HG02970 (cell line): ENCODE results near the gene SALL1.

Experiments
- ATAC-seq: cut with Tn5 transposase; IDR thresholded peaks from one replicate; pipeline ENCODE4 v1.9.1; 2021; ENCODE audit warnings: mild to moderate bottlenecking, moderate library complexity, moderate number of reproducible peaks; ENCODE audit not compliant: unreplicated experiment, low FRiP score

Gene SALL1

GRCh38 chr16:51150888-51151320 lies at the start of gene SALL1:
TSS of gene SALL1 (minus strand) at chr16:51151270. CDS start at chr16:51151241, 29 bp downstream.
- ATAC-seq: no peak

GRCh38 chr16:51200793-51201192 lies 49.7 kb upstream of the SALL1 start:
- no peak for ATAC-seq

GRCh38 chr16:51197953-51198748 lies 47.1 kb upstream of the SALL1 start:
- no peak for ATAC-seq

GRCh38 chr16:51193879-51194278 lies 42.8 kb upstream of the SALL1 start:
- no peak for ATAC-seq

GRCh38 chr16:51184702-51185433 lies 33.8 kb upstream of the SALL1 start:
- ATAC-seq: no peak

GRCh38 chr16:51181503-51181811 lies 30.4 kb upstream of the SALL1 start:
- no peak for ATAC-seq

GRCh38 chr16:51180719-51181502 lies 29.8 kb upstream of the SALL1 start:
- no peak for ATAC-seq

GRCh38 chr16:51175081-51175480 lies 24.0 kb upstream of the SALL1 start:
- no peak for ATAC-seq

- ATAC-seq: no peak
These were observed 21.3 kb upstream of the SALL1 start for GRCh38 chr16:51172368-51172767.

- ATAC-seq: no peak
These were observed 17.7 kb upstream of the SALL1 start for GRCh38 chr16:51168755-51169154.

GRCh38 chr16:51167170-51167895 lies 16.3 kb upstream of the SALL1 start:
- no peak for ATAC-seq

- ATAC-seq: no peak
These were observed 15.5 kb upstream of the SALL1 start for GRCh38 chr16:51166541-51166940.

GRCh38 chr16:51166091-51166490 lies 15.0 kb upstream of the SALL1 start:
- ATAC-seq: no peak

GRCh38 chr16:51165043-51165442 lies 14.0 kb upstream of the SALL1 start:
- ATAC-seq: no peak

GRCh38 chr16:51164574-51164973 lies 13.5 kb upstream of the SALL1 start:
- ATAC-seq: no peak

GRCh38 chr16:51163894-51164566 lies 13.0 kb upstream of the SALL1 start:
- no peak for ATAC-seq

GRCh38 chr16:51163366-51163765 lies 12.3 kb upstream of the SALL1 start:
- ATAC-seq: no peak

- ATAC-seq: no peak
These were observed 10.5 kb upstream of the SALL1 start for GRCh38 chr16:51161440-51162195.

- no peak for ATAC-seq
These were observed 8.8 kb upstream of the SALL1 start for GRCh38 chr16:51159865-51160264.
